SU-DHL-6 (cell line): ENCODE measurements around the gene WDR18.

Experiments used
- H2AFZ ChIP-seq: fragments of 200-600 bp; sonication (generic); 2 replicates; pipeline ENCODE4 v1.6.1; 2014; ENCODE audit warnings: low read depth, mild to moderate bottlenecking, moderate library complexity, mixed read lengths, antibody characterized with exemption, low read length; ENCODE audit not compliant: severe bottlenecking
- H3F3A ChIP-seq: fragments of 200-600 bp; shearing (Covaris generic); 2 replicates; pipeline ENCODE4 v1.6.0; 2016; ENCODE audit warnings: antibody characterized with exemption, mild to moderate bottlenecking; ENCODE audit not compliant: insufficient read depth
- H3K27ac ChIP-seq: fragments of 200-600 bp; sonication (generic); 2 replicates; pipeline ENCODE4 v1.5.1; 2016; ENCODE audit warnings: low read depth, mild to moderate bottlenecking, low read length, moderate library complexity, mixed read lengths
- H3K27me3 ChIP-seq: fragments of 200-600 bp; sonication (generic), shearing (Covaris generic); 2 replicates; pipeline ENCODE4 v1.6.0; 2014; ENCODE audit warnings: mild to moderate bottlenecking, low read length
- H3K36me3 ChIP-seq: fragments of 200-600 bp; sonication (generic); 2 replicates; pipeline ENCODE4 v1.6.1; 2014; ENCODE audit warnings: mild to moderate bottlenecking, low read length, mixed read lengths
- H3K4me2 ChIP-seq: fragments of 300-600, 200-600 bp; shearing (Covaris generic), sonication (generic); 2 replicates; pipeline ENCODE4 v1.6.0; 2014; ENCODE audit warnings: low read length, low read depth, mild to moderate bottlenecking; ENCODE audit not compliant: poor library complexity, severe bottlenecking
- H3K4me3 ChIP-seq: fragments of 200-600 bp; sonication (generic); 2 replicates; pipeline ENCODE4 v1.5.1; 2014; ENCODE audit warnings: antibody characterized with exemption, low read length, mild to moderate bottlenecking, mixed read lengths; ENCODE audit not compliant: insufficient read depth, poor library complexity, severe bottlenecking
- H3K79me2 ChIP-seq: fragments of 200-600 bp; sonication (generic); 2 replicates; pipeline ENCODE4 v1.6.1; 2014; ENCODE audit warnings: mild to moderate bottlenecking, low read length, moderate library complexity; ENCODE audit not compliant: insufficient read depth
- H3K9ac ChIP-seq: fragments of 200-600 bp; sonication (generic); 2 replicates; pipeline ENCODE4 v1.7.0; 2014; ENCODE audit warnings: mild to moderate bottlenecking, low read length
- H3K9me2 ChIP-seq: fragments of 200-600 bp; sonication (generic); replicated peaks from 2 replicates; pipeline ENCODE4 v1.6.1; 2014; ENCODE audit warnings: low read length; ENCODE audit not compliant: insufficient read depth
- H3K9me3 ChIP-seq: fragments of 200-600 bp; sonication (generic); 2 replicates; pipeline ENCODE4 v1.6.1; 2014; ENCODE audit warnings: low read length, mixed read lengths; ENCODE audit not compliant: insufficient read depth
- H4K20me1 ChIP-seq: fragments of 200-600 bp; sonication (generic); 2 replicates; pipeline ENCODE4 v1.6.1; 2014; ENCODE audit warnings: low read depth, mild to moderate bottlenecking, antibody characterized with exemption, low read length, moderate library complexity, mixed read lengths
- EZH2phosphoT487 ChIP-seq: fragments of 200-600 bp; sonication (generic), shearing (Covaris generic); conservative IDR thresholded peaks from 2 replicates; pipeline ENCODE4 v1.6.1; 2018; ENCODE audit warnings: mild to moderate bottlenecking, antibody characterized with exemption, low read length, moderate library complexity, mixed read lengths
- TF ChIP-seq, protein P1 (sequence below): fragments of 200-600 bp; sonication (generic); IDR thresholded peaks from one replicate; pipeline ENCODE4 v1.5.1; 2017; ENCODE audit warnings: antibody characterized with exemption, mild to moderate bottlenecking, low read length, moderate library complexity; ENCODE audit not compliant: insufficient read depth, poor library complexity, severe bottlenecking

The WDR18 gene

DNA sequence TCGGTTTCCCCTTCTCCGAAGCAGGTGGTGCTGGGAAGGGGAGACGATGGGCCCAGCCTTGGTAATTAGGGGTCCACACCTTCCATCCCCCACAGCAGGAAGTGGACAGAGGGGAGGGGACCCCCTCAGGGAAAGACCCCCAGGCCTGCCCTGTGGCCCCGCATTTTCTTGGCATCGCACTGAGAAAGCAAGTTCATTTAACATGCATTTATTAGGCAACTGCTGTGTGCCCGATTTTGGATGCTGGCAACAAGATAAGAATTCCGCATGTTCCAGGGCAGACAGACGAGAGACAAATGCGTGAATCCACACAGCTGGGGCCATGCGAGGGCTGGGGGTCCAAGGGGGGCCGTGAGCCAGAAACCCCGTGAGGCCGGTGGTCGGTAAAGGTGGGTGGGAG is 29.9 kb upstream of the WDR18 start:
- Histone ChIP-seq H2AFZ (no peak overlapping the region), H3K27me3 (no peaks in the 10 kb centered on the region), H3K27ac (no peak overlapping the region), H3K79me2 (no peaks in the 10 kb centered on the region), H3K4me3 (no peak overlapping the region), H3K36me3 (no peaks in the 10 kb centered on the region), H4K20me1 (no peaks in the 10 kb centered on the region), H3K9me3 (no peaks in the 10 kb centered on the region), H3F3A (no peaks in the 10 kb centered on the region), H3K9ac (no peak overlapping the region), H3K4me2 (no peak overlapping the region), H3K9me2 (no peaks in the 10 kb centered on the region)
- no peak for TF ChIP-seq EZH2phosphoT487
- TF ChIP-seq, protein P1, sequence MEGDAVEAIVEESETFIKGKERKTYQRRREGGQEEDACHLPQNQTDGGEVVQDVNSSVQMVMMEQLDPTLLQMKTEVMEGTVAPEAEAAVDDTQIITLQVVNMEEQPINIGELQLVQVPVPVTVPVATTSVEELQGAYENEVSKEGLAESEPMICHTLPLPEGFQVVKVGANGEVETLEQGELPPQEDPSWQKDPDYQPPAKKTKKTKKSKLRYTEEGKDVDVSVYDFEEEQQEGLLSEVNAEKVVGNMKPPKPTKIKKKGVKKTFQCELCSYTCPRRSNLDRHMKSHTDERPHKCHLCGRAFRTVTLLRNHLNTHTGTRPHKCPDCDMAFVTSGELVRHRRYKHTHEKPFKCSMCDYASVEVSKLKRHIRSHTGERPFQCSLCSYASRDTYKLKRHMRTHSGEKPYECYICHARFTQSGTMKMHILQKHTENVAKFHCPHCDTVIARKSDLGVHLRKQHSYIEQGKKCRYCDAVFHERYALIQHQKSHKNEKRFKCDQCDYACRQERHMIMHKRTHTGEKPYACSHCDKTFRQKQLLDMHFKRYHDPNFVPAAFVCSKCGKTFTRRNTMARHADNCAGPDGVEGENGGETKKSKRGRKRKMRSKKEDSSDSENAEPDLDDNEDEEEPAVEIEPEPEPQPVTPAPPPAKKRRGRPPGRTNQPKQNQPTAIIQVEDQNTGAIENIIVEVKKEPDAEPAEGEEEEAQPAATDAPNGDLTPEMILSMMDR, result no peak

DNA sequence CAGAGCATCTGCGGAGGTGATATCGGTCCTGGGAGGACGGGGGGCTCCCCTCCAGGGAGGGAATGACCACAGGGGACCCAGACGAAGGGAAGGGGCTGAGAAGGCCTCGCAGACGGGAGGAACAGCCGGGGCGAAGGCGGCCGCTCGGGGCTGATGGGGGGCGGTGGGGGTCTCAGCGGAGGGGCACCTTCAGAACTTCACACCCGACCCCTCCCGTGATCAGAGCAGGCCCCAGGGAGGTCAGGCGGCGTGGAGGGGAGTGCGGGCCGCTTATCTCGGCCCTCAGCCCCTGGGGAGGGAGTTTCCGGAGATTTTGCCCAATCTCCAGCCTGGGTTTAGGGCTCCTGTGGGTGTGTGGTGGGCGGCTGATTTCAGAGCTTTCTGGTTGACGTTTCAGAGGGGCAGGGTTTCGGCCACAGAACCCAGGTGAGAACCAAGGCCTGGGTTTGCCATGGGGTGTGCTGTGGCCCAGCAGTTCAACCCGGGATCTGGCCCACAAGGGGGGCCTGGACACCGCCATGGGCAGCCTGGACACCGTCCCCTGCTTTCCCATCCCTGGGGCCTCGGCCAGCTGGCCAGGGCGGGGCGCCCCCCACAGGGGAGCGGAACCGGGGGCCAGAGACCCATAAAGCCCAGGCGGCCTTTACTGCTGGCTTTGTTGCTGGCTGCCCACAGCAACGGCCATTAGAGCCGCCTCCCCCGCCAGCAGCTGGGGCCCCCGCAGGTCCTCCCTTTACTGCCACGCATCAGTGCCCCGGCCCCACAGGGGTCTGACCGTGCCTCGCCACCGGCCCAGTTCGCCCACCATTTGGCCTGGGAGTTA is 29.3 kb upstream of the WDR18 start:
- no peaks in the 10 kb centered on the region for H3F3A ChIP-seq
- no peak overlapping the region for H3K4me3 ChIP-seq
- H4K20me1 ChIP-seq, result no peaks in the 10 kb centered on the region
- H3K9me2 ChIP-seq, result no peaks in the 10 kb centered on the region
- H3K4me2 ChIP-seq, result no peak overlapping the region
- H3K27ac ChIP-seq, result no peak overlapping the region
- H3K36me3 ChIP-seq, result no peaks in the 10 kb centered on the region
- no peak overlapping the region for H3K9ac ChIP-seq
- no peaks in the 10 kb centered on the region for H3K27me3 ChIP-seq
- H3K9me3 ChIP-seq, result no peaks in the 10 kb centered on the region
- H3K79me2 ChIP-seq, result no peaks in the 10 kb centered on the region
- no peak overlapping the region for H2AFZ ChIP-seq
- TF ChIP-seq, protein P1, result no peak
- no peak for TF ChIP-seq EZH2phosphoT487

DNA sequence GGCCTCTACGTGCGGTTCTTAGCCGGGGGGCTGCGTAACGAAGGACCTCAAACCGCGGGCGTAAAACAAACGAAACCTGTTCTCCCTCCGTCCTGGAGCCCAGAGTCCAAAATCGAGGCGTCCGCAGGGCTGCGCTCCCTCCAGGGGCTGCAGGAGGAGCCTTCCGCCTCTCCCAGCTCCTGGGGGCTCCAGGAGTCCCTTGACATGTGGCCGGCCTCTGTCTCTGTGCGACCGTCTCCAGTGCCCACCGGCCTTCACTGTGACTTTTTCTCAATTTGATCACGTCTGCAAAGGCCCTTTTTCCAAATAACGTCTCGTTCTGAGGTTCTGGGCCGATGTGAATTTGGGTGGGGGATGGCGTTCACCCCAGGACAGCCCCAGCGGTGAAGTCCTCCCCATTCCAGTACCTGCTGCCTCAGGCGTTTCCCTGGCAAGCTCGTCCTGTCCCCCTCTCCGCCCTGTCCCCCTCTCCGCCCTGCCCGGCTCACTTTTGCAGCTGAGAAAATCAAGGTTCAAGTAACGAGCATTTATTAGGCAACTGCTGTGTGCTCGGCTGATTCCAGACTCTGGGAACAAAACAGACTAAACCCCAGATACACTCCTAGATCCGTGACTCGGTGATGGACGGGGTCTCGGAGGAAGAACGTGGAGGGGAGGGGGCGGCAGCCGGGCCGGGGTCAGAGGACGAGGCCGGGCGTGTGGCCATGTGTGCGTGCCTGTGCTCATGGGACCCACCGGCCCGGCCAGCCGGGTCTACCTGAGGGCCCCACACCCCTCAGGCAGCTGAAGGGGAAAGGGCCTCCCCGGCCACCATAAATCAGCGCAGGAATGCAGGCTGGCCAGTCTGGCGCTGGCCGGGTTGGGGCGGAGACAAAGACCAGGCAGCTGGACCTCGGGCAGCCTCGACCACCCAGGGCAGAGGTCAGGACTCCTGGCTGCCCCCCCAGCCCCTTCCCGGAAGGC is 28.1 kb upstream of the WDR18 start:
- no peak for TF ChIP-seq EZH2phosphoT487
- TF ChIP-seq, protein P1, result no peak
- no peak overlapping the region for H3K27ac ChIP-seq

More for the DNA sequence above, 28.1 kb upstream of the WDR18 start:
- H3K9me2 ChIP-seq, result no peaks in the 10 kb centered on the region
- no peaks in the 10 kb centered on the region for H3K9me3 ChIP-seq
- H3K4me2 ChIP-seq, result no peak overlapping the region
- H3K79me2 ChIP-seq, result no peaks in the 10 kb centered on the region
- H3K9ac ChIP-seq, result no peak overlapping the region
- no peak overlapping the region for H3K4me3 ChIP-seq
- H2AFZ ChIP-seq, result no peak overlapping the region
- no peaks in the 10 kb centered on the region for H3F3A ChIP-seq
- no peaks in the 10 kb centered on the region for H4K20me1 ChIP-seq
- no peaks in the 10 kb centered on the region for H3K36me3 ChIP-seq
- H3K27me3 ChIP-seq, result no peaks in the 10 kb centered on the region
